Osteoblast (primary cell): Measurements from ENCODE around the gene IGF1. TPM values are rescaled to one million over a fixed set of nuclear protein-coding genes. Genes with fewer than 3 reads are reported as not detected.

Source experiments
- DNase-seq: peaks from one replicate; pipeline ENCODE4 v3.0.0; 2011; ENCODE audit warnings: low spot score, mixed read lengths; ENCODE audit not compliant: insufficient read length; ENCODE audit errors: missing footprints
- H2AFZ ChIP-seq: 2 replicates; pipeline ENCODE4 v1.6.0; 2011; ENCODE audit warnings: mild to moderate bottlenecking, low read length
- H3K27ac ChIP-seq: 2 replicates; pipeline ENCODE4 v1.5.1; 2011; ENCODE audit warnings: mild to moderate bottlenecking, low read depth, low read length, moderate library complexity
- H3K27me3 ChIP-seq: 2 replicates; pipeline ENCODE4 v1.6.0; 2012; ENCODE audit warnings: mild to moderate bottlenecking, control low read depth, inconsistent platforms, low read length, moderate library complexity; ENCODE audit not compliant: insufficient read depth
- H3K36me3 ChIP-seq: 2 replicates; pipeline ENCODE4 v1.5.1; 2011; ENCODE audit warnings: mild to moderate bottlenecking, low read length, control low read depth, moderate library complexity; ENCODE audit not compliant: insufficient read depth
- H3K4me1 ChIP-seq: 2 replicates; pipeline ENCODE4 v1.5.1; 2011; ENCODE audit warnings: mild to moderate bottlenecking, low read length, control low read depth, moderate library complexity; ENCODE audit not compliant: insufficient read depth
- H3K4me2 ChIP-seq: 2 replicates; pipeline ENCODE4 v1.6.0; 2011; ENCODE audit warnings: mild to moderate bottlenecking, low read length; ENCODE audit not compliant: insufficient read depth
- H3K4me3 ChIP-seq: fragments of 200-600 bp; sonication (generic); 3 replicates; pipeline ENCODE4 v1.5.1; 2012; ENCODE audit warnings: mild to moderate bottlenecking, low read length, inconsistent platforms; ENCODE audit not compliant: insufficient read depth
- H3K79me2 ChIP-seq: 2 replicates; pipeline ENCODE4 v1.6.0; 2012; ENCODE audit warnings: mild to moderate bottlenecking, low read length, control low read depth, inconsistent platforms; ENCODE audit not compliant: insufficient read depth
- H3K9me3 ChIP-seq: 2 replicates; pipeline ENCODE4 v1.5.1; 2011; ENCODE audit warnings: low read depth, low read length, control low read depth
- H4K20me1 ChIP-seq: 2 replicates; pipeline ENCODE4 v1.6.0; 2012; ENCODE audit warnings: mild to moderate bottlenecking, low read length, control low read depth; ENCODE audit not compliant: insufficient read depth
- CTCF ChIP-seq: IDR thresholded peaks from 2 replicates; pipeline ENCODE4 v1.5.1; 2011; ENCODE audit warnings: mild to moderate bottlenecking, low read depth, low read length, moderate library complexity; ENCODE audit errors: extremely low read depth
- total RNA-seq: library from RNA; depleted of rRNA; stranded (reverse); fragments of >200 nt; gene quantifications from 2 replicates; pipeline ENCODE4 v1.2.3, GENCODE V29; 2012

Gene IGF1
- total RNA-seq, 1 donor = 0.72 TPM

DNA sequence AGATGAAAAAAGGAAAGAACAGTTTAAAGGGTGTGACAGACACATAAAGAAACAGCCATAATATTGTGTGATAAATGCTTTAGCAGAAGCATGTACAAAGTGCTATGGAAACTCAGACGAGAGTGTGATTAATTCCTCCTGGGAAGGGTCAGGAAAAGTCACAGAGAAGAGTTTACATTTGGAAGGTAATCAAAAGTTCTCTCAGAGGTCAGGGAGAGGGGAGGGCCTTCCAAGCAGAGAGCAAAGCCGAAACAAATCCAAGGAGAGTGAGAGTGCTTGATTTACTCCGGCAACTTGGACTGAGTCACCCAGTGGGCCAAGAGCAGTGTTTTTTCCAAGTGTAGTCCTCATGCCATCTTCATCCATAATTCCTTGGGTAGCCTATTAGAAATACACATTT lies 108.3 kb downstream of the IGF1 start:
- DNase-seq = no peak
- Histone ChIP-seq H3K4me2 (no peak overlapping the region), H3K79me2 (no peaks in the 10 kb centered on the region), H2AFZ (no peak overlapping the region), H3K9me3 (no peaks in the 10 kb centered on the region), H3K4me1 (no peaks in the 10 kb centered on the region), H3K27me3 (no peaks in the 10 kb centered on the region), H3K4me3 (no peak overlapping the region), H3K36me3 (no peaks in the 10 kb centered on the region), H4K20me1 (no peaks in the 10 kb centered on the region), H3K27ac (no peak overlapping the region)
- TF ChIP-seq CTCF = no peak

- Histone ChIP-seq H3K36me3 (no peaks in the 10 kb centered on the region), H3K9me3 (no peaks in the 10 kb centered on the region), H2AFZ (no peak overlapping the region), H3K4me1 (no peaks in the 10 kb centered on the region), H3K27ac (no peak overlapping the region), H4K20me1 (no peaks in the 10 kb centered on the region), H3K4me3 (no peak overlapping the region), H3K79me2 (no peaks in the 10 kb centered on the region), H3K27me3 (no peaks in the 10 kb centered on the region), H3K4me2 (no peak overlapping the region)
- no peak for TF ChIP-seq CTCF
- no peak for DNase-seq
Observed at GRCh38 chr12:102371165-102371564, 109.2 kb downstream of the IGF1 start.

DNA sequence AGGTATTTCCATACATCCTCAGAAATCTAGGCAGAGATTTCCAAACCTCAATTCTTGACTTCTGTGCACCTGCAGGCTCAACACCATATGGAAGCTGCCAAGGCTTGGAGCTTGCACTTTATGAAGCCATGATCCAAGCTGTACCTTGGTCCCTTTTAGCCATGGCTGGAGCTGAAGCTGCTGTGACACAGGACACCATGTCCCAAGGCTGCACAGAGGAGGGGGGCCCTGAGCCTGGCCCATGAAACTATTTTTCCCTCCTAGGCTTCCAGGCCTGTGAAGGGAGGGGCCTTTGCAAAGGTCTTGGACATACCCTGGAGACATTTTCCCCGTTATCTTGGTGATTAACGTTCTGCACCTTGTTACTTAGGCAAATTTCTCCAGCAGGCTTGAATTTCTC lies 110.5 kb downstream of the IGF1 start:
- H3K4me2 ChIP-seq = no peak overlapping the region
- no peak for TF ChIP-seq CTCF
- H3K27me3 ChIP-seq = no peaks in the 10 kb centered on the region
- DNase-seq = no peak
- H3K36me3 ChIP-seq = no peaks in the 10 kb centered on the region
- H3K27ac ChIP-seq = no peak overlapping the region
- no peaks in the 10 kb centered on the region for H4K20me1 ChIP-seq
- no peak overlapping the region for H2AFZ ChIP-seq
- H3K4me1 ChIP-seq = no peaks in the 10 kb centered on the region
- no peak overlapping the region for H3K4me3 ChIP-seq
- no peaks in the 10 kb centered on the region for H3K79me2 ChIP-seq
- H3K9me3 ChIP-seq = no peaks in the 10 kb centered on the region

DNA sequence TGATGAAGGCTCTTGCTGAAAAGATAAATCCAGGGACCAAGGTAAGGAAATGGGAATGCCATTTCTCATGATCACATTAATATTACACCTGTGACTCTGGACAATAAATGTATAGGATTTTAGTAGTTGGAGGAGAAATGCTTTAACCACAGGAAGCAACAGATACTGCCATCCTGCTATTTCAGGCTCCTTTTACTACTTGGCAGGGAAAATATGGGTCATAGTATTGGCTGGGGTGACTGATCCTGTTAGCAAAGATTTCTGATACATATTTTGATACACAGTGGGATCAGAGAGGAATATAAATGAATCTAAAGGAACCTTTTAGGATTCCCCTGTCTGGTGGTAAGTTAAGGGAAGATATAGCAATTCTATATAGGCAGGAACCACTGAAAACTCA lies 115.0 kb downstream of the IGF1 start:
- Histone ChIP-seq H3K4me3 (no peak overlapping the region), H3K27me3 (no peaks in the 10 kb centered on the region), H3K27ac (no peak overlapping the region), H3K36me3 (no peaks in the 10 kb centered on the region), H4K20me1 (no peaks in the 10 kb centered on the region), H3K9me3 (no peaks in the 10 kb centered on the region), H3K4me2 (no peak overlapping the region), H3K4me1 (no peaks in the 10 kb centered on the region), H3K79me2 (no peaks in the 10 kb centered on the region), H2AFZ (no peak overlapping the region)
- no peak for TF ChIP-seq CTCF
- DNase-seq = no peak
